Osteoblast (primary cell): ENCODE measurements around the gene KRTAP21-3. TPM values are rescaled to one million over a fixed set of nuclear protein-coding genes. Genes with fewer than 3 reads are reported as not detected.

Experiments used
- DNase-seq: peaks from one replicate; pipeline ENCODE4 v3.0.0; 2011; ENCODE audit warnings: low spot score, mixed read lengths; ENCODE audit not compliant: insufficient read length; ENCODE audit errors: missing footprints
- H2AFZ ChIP-seq: 2 replicates; pipeline ENCODE4 v1.6.0; 2011; ENCODE audit warnings: mild to moderate bottlenecking, low read length
- H3K27ac ChIP-seq: 2 replicates; pipeline ENCODE4 v1.5.1; 2011; ENCODE audit warnings: mild to moderate bottlenecking, low read depth, low read length, moderate library complexity
- H3K27me3 ChIP-seq: 2 replicates; pipeline ENCODE4 v1.6.0; 2012; ENCODE audit warnings: mild to moderate bottlenecking, control low read depth, inconsistent platforms, low read length, moderate library complexity; ENCODE audit not compliant: insufficient read depth
- H3K36me3 ChIP-seq: 2 replicates; pipeline ENCODE4 v1.5.1; 2011; ENCODE audit warnings: mild to moderate bottlenecking, low read length, control low read depth, moderate library complexity; ENCODE audit not compliant: insufficient read depth
- H3K4me1 ChIP-seq: 2 replicates; pipeline ENCODE4 v1.5.1; 2011; ENCODE audit warnings: mild to moderate bottlenecking, low read length, control low read depth, moderate library complexity; ENCODE audit not compliant: insufficient read depth
- H3K4me2 ChIP-seq: 2 replicates; pipeline ENCODE4 v1.6.0; 2011; ENCODE audit warnings: mild to moderate bottlenecking, low read length; ENCODE audit not compliant: insufficient read depth
- H3K4me3 ChIP-seq: fragments of 200-600 bp; sonication (generic); 3 replicates; pipeline ENCODE4 v1.5.1; 2012; ENCODE audit warnings: mild to moderate bottlenecking, low read length, inconsistent platforms; ENCODE audit not compliant: insufficient read depth
- H3K79me2 ChIP-seq: 2 replicates; pipeline ENCODE4 v1.6.0; 2012; ENCODE audit warnings: mild to moderate bottlenecking, low read length, control low read depth, inconsistent platforms; ENCODE audit not compliant: insufficient read depth
- H3K9me3 ChIP-seq: 2 replicates; pipeline ENCODE4 v1.5.1; 2011; ENCODE audit warnings: low read depth, low read length, control low read depth
- H4K20me1 ChIP-seq: 2 replicates; pipeline ENCODE4 v1.6.0; 2012; ENCODE audit warnings: mild to moderate bottlenecking, low read length, control low read depth; ENCODE audit not compliant: insufficient read depth
- CTCF ChIP-seq: IDR thresholded peaks from 2 replicates; pipeline ENCODE4 v1.5.1; 2011; ENCODE audit warnings: mild to moderate bottlenecking, low read depth, low read length, moderate library complexity; ENCODE audit errors: extremely low read depth
- small RNA-seq: library from RNA; depleted of rRNA; stranded (forward); fragments of <200 nt; gene quantifications from one replicate; pipeline ENCODE3, GENCODE V24; 2012
- total RNA-seq: library from RNA; depleted of rRNA; stranded (reverse); fragments of >200 nt; gene quantifications from 2 replicates; pipeline ENCODE4 v1.2.3, GENCODE V29; 2012

Gene KRTAP21-3
- total RNA-seq, 1 donor: not detected

- Histone ChIP-seq H3K4me3 (no peak overlapping the region), H3K4me2 (no peak overlapping the region), H4K20me1 (no peaks in the 10 kb centered on the region), H3K79me2 (no peaks in the 10 kb centered on the region), H3K4me1 (no peaks in the 10 kb centered on the region), H3K9me3 (no peaks in the 10 kb centered on the region), H3K36me3 (no peaks in the 10 kb centered on the region), H2AFZ (no peak overlapping the region), H3K27me3 (no peaks in the 10 kb centered on the region), H3K27ac (no peak overlapping the region)
- no peak for DNase-seq
- TF ChIP-seq CTCF: no peak
Measured at GRCh38 chr21:30674312-30674711, 44.3 kb downstream of the KRTAP21-3 start.

- Histone ChIP-seq H3K4me1 (no peaks in the 10 kb centered on the region), H3K27ac (no peak overlapping the region), H3K79me2 (no peaks in the 10 kb centered on the region), H2AFZ (no peak overlapping the region), H3K9me3 (no peaks in the 10 kb centered on the region), H3K27me3 (no peaks in the 10 kb centered on the region), H3K4me2 (no peak overlapping the region), H3K4me3 (no peak overlapping the region), H4K20me1 (no peaks in the 10 kb centered on the region), H3K36me3 (no peaks in the 10 kb centered on the region)
- no peak for DNase-seq
- TF ChIP-seq CTCF: no peak
Measured at GRCh38 chr21:30672985-30673650, 45.5 kb downstream of the KRTAP21-3 start.

- no peak for DNase-seq
- Histone ChIP-seq H3K4me1 (no peaks in the 10 kb centered on the region), H3K79me2 (no peaks in the 10 kb centered on the region), H3K4me3 (no peak overlapping the region), H3K9me3 (no peaks in the 10 kb centered on the region), H3K4me2 (no peak overlapping the region), H4K20me1 (no peaks in the 10 kb centered on the region), H3K27ac (no peak overlapping the region), H3K27me3 (no peaks in the 10 kb centered on the region), H3K36me3 (no peaks in the 10 kb centered on the region), H2AFZ (no peak overlapping the region)
- TF ChIP-seq CTCF: no peak
Measured at GRCh38 chr21:30668776-30669175, 49.8 kb downstream of the KRTAP21-3 start.

Small RNA genes lying within 50 kb of the gene (small RNA-seq; reads per million reads assigned to genes)
- not detected for gene AP000244.1
- gene KRTAP21-3: not detected

Other genes starting within 250 kb of the KRTAP21-3 start
- gene KRTAP19-1, start 238.4 kb downstream of the KRTAP21-3 start, total RNA-seq: not detected in 2 replicates
- not detected in 2 replicates for gene KRTAP19-2, start 231.3 kb downstream of the KRTAP21-3 start, total RNA-seq
- gene KRTAP19-3, start 226.8 kb downstream of the KRTAP21-3 start, total RNA-seq: not detected in 2 replicates
- gene KRTAP19-4, start 221.6 kb downstream of the KRTAP21-3 start, total RNA-seq: not detected in 2 replicates
- not detected in 2 replicates for gene KRTAP19-5, start 216.6 kb downstream of the KRTAP21-3 start, total RNA-seq
- gene KRTAP19-6, start 176.9 kb downstream of the KRTAP21-3 start, total RNA-seq: not detected in 2 replicates
- gene KRTAP19-7, start 157.5 kb downstream of the KRTAP21-3 start, total RNA-seq: not detected in 2 replicates
- not detected in 2 replicates for gene KRTAP22-2, start 128.4 kb downstream of the KRTAP21-3 start, total RNA-seq
- gene KRTAP6-3, start 126.3 kb downstream of the KRTAP21-3 start, total RNA-seq: not detected in 2 replicates
- gene KRTAP6-2, start 119.9 kb downstream of the KRTAP21-3 start, total RNA-seq: not detected in 2 replicates
- gene KRTAP22-1, start 117.7 kb downstream of the KRTAP21-3 start, total RNA-seq: not detected in 2 replicates
- not detected in 2 replicates for gene KRTAP6-1, start 104.8 kb downstream of the KRTAP21-3 start, total RNA-seq
- gene KRTAP20-1, start 102.4 kb downstream of the KRTAP21-3 start, total RNA-seq: not detected in 2 replicates
- not detected in 2 replicates for gene KRTAP20-4, start 98.2 kb downstream of the KRTAP21-3 start, total RNA-seq
- not detected in 2 replicates for gene KRTAP20-2, start 83.6 kb downstream of the KRTAP21-3 start, total RNA-seq
- not detected in 2 replicates for gene KRTAP20-3, start 75.9 kb downstream of the KRTAP21-3 start, total RNA-seq
- not detected in 2 replicates for gene KRTAP21-2, start 28.5 kb upstream of the KRTAP21-3 start, total RNA-seq
- not detected in 2 replicates for gene KRTAP21-1, start 36.7 kb upstream of the KRTAP21-3 start, total RNA-seq
- gene KRTAP8-1, start 94.5 kb upstream of the KRTAP21-3 start, total RNA-seq: not detected in 2 replicates
- gene KRTAP7-1, start 111.0 kb upstream of the KRTAP21-3 start, total RNA-seq: not detected in 2 replicates
- gene KRTAP11-1, start 162.8 kb upstream of the KRTAP21-3 start, total RNA-seq: not detected in 2 replicates